HCT116 (cell line): Measurements from ENCODE around the gene BTBD16. TPM values are rescaled to one million over a fixed set of nuclear protein-coding genes. Genes with fewer than 3 reads are reported as not detected.

Source experiments
- ATAC-seq: fragments of 200-7000 bp; cut with Tn5 transposase; 2 replicates; pipeline ENCODE4 v1.9.1; 2020; ENCODE audit warnings: mild to moderate bottlenecking, moderate library complexity
- BruUV-seq: library from RNA; stranded (reverse); fragments of 400-500 nt; replicated peaks from 2 replicates; lab custom pipeline; 2021; lab: Mats Ljungman, UMichigan
- CTCF ChIA-PET: fragments of 300-600 bp; sonication (Branson Sonifier 250); formaldehyde crosslinking; loops from one replicate; lab custom pipeline; 2021; ENCODE audit warnings: antibody characterized with exemption; lab: Charles Lee
- POLR2A ChIA-PET: fragments of 300-600, 350-600 bp; sonication (Branson Sonifier 250); formaldehyde crosslinking; loops from one replicate; lab custom pipeline; 2021; ENCODE audit warnings: antibody characterized with exemption; lab: Charles Lee
- RAD21 ChIA-PET, 2 experiments: fragments of 300-600 bp; sonication (Branson Sonifier 250); formaldehyde crosslinking; loops; one replicate each; lab custom pipeline; 2023; ENCODE audit warnings: low total read pairs in 2 of 2; ENCODE audit not compliant: uncharacterized antibody in 2 of 2, unreplicated experiment in 2 of 2, low non-redundant PET in 1 of 2; lab: Charles Lee
- DNase-seq: peaks from one replicate; pipeline ENCODE4 v3.0.0-alpha.2; 2010; ENCODE audit warnings: low read depth, low spot score
- H2AFZ ChIP-seq: fragments of 200-600 bp; shearing (Covaris generic), sonication (generic); 2 replicates; pipeline ENCODE4 v1.6.1; 2017; ENCODE audit warnings: low read depth, mixed run types, mixed read lengths, antibody characterized with exemption, low read length; ENCODE audit not compliant: poor library complexity, severe bottlenecking
- H3K27ac ChIP-seq: 2 replicates; pipeline ENCODE4 v1.5.1; 2012; ENCODE audit warnings: low read depth, low read length
- H3K27me3 ChIP-seq: fragments of 200-600 bp; sonication (generic); 2 replicates; pipeline ENCODE4 v1.6.1; 2016; ENCODE audit warnings: mixed run types, low read length, mixed read lengths; ENCODE audit not compliant: insufficient read depth
- H3K36me3 ChIP-seq, 2 experiments: fragments of 200-500 bp in 1 of 2; fragments of 200-600 bp in 1 of 2; sonication (Bioruptor generic) in 1 of 2; sonication (generic) in 1 of 2; 2 replicates each; pipeline versions ENCODE4 v1.5.1 to v1.6.1; 2014 to 2016; ENCODE audit warnings: low read length in 2 of 2, inconsistent platforms in 1 of 2, mixed read lengths in 1 of 2, mixed run types in 1 of 2; ENCODE audit not compliant: insufficient read depth in 2 of 2, control insufficient read depth in 1 of 2
- H3K4me1 ChIP-seq, 2 experiments: fragments of 200-600 bp in 1 of 2; sonication (generic) in 1 of 2; 2 replicates each; pipeline versions ENCODE4 v1.5.1 to v1.6.1; 2012 to 2017; ENCODE audit warnings: low read length in 2 of 2, inconsistent platforms in 1 of 2, mild to moderate bottlenecking in 1 of 2, mixed read lengths in 1 of 2, mixed run types in 1 of 2, moderate library complexity in 1 of 2; ENCODE audit not compliant: insufficient read depth in 2 of 2, control insufficient read depth in 1 of 2
- H3K4me2 ChIP-seq: fragments of 200-600 bp; sonication (generic); 2 replicates; pipeline ENCODE4 v1.6.1; 2017; ENCODE audit warnings: mixed run types, low read length, mixed read lengths
- H3K4me3 ChIP-seq, 2 experiments: fragments of 200-600 bp in 1 of 2; sonication (generic) in 1 of 2; replicated peaks in 1 of 2; 2 replicates each; pipeline ENCODE4 v1.5.1; 2011 to 2016; ENCODE audit warnings: low read length in 2 of 2, control low read depth in 1 of 2, low read depth in 1 of 2, mild to moderate bottlenecking in 1 of 2, mixed read lengths in 1 of 2, mixed run types in 1 of 2
- H3K79me2 ChIP-seq: fragments of 200-600 bp; sonication (generic); 2 replicates; pipeline ENCODE4 v1.6.1; 2017; ENCODE audit warnings: mild to moderate bottlenecking, mixed run types, low read length, moderate library complexity, mixed read lengths; ENCODE audit not compliant: insufficient read depth
- H3K9ac ChIP-seq: fragments of 200-600 bp; sonication (generic); 2 replicates; pipeline ENCODE4 v1.6.1; 2016; ENCODE audit warnings: low read length, mixed read lengths
- H3K9me2 ChIP-seq: fragments of 200-600 bp; sonication (generic), shearing (Covaris generic); 2 replicates; pipeline ENCODE4 v1.6.1; 2017; ENCODE audit warnings: mixed run types, mild to moderate bottlenecking, moderate library complexity; ENCODE audit not compliant: insufficient read depth
- H3K9me3 ChIP-seq, 2 experiments: fragments of 200-500 bp in 1 of 2; fragments of 200-600 bp in 1 of 2; sonication (Bioruptor generic) in 1 of 2; sonication (generic) in 1 of 2; 2 replicates each; pipeline ENCODE4 v1.6.1; 2014 to 2017; ENCODE audit warnings: low read length in 2 of 2, mixed read lengths in 2 of 2, inconsistent platforms in 1 of 2, low read depth in 1 of 2, mild to moderate bottlenecking in 1 of 2, mixed run types in 1 of 2, moderate library complexity in 1 of 2; ENCODE audit not compliant: control insufficient read depth in 1 of 2, insufficient read depth in 1 of 2
- H4K20me1 ChIP-seq: fragments of 200-600 bp; sonication (generic), shearing (Covaris generic); 2 replicates; pipeline ENCODE4 v1.6.1; 2017; ENCODE audit warnings: mixed run types, mild to moderate bottlenecking, moderate library complexity; ENCODE audit not compliant: insufficient read depth
- ATF3 ChIP-seq: IDR thresholded peaks from 2 replicates; pipeline ENCODE4 v1.6.1; 2012
- CTCF ChIP-seq, 3 experiments: fragments of 200-600 bp in 1 of 3; sonication (generic) in 1 of 3; IDR thresholded peaks in 2 of 3; conservative IDR thresholded peaks in 1 of 3; 2 replicates each; pipeline ENCODE4 v1.5.1; 2012 to 2017; ENCODE audit warnings: low read depth in 2 of 3, low read length in 2 of 3, antibody characterized with exemption in 1 of 3, borderline replicate concordance in 1 of 3, control low read depth in 1 of 3, mild to moderate bottlenecking in 1 of 3, mixed read lengths in 1 of 3, mixed run types in 1 of 3, moderate library complexity in 1 of 3; ENCODE audit not compliant: insufficient read depth in 1 of 3
- EGR1 ChIP-seq: IDR thresholded peaks from 2 replicates; pipeline ENCODE4 v1.6.1; 2012; ENCODE audit warnings: low read depth
- ELF1 ChIP-seq: IDR thresholded peaks from 2 replicates; pipeline ENCODE4 v1.6.1; 2012; ENCODE audit warnings: low read depth, borderline replicate concordance
- EZH2 ChIP-seq: fragments of 200-600 bp; sonication (generic); IDR thresholded peaks from 2 replicates; pipeline ENCODE4 v1.6.1; 2017; ENCODE audit warnings: antibody characterized with exemption, mixed run types
- FOSL1 ChIP-seq: IDR thresholded peaks from 2 replicates; pipeline ENCODE4 v1.6.1; 2012; ENCODE audit warnings: low read depth
- JUND ChIP-seq: IDR thresholded peaks from 2 replicates; pipeline ENCODE4 v1.6.1; 2012
- SP1 ChIP-seq: IDR thresholded peaks from 2 replicates; pipeline ENCODE4 v1.6.1; 2012; ENCODE audit warnings: low read depth
- ZNF274 ChIP-seq: fragments of 200-500 bp; sonication (Bioruptor generic); IDR thresholded peaks from 2 replicates; pipeline ENCODE4 v1.6.1; 2014; ENCODE audit warnings: mild to moderate bottlenecking, low read depth, low read length, inconsistent platforms
- intact Hi-C: fragments of 100-400 bp; cut with micrococcal nuclease; formaldehyde crosslinking; loops from 2 replicates; pipeline ENCODE4 v1.10.0; 2022
- total RNA-seq: library from RNA; stranded (reverse); gene quantifications from one replicate; pipeline ENCODE4 v1.2.1, GENCODE V29; 2021; ENCODE audit not compliant: unreplicated experiment

Gene BTBD16
- total RNA-seq, 1 experiment from 2014 or later = 0.27 TPM

- H3K27ac ChIP-seq = no peak overlapping the region
- TF ChIP-seq ATF3 = no peak
- no peak for TF ChIP-seq EZH2
- no peak for TF ChIP-seq SP1
- no peak for TF ChIP-seq EGR1
- no peak for TF ChIP-seq JUND
- no peak for TF ChIP-seq ZNF274
- TF ChIP-seq FOSL1 = no peak
- no peak for TF ChIP-seq CTCF (IDR thresholded peaks at IDR 0.05 in 2 of 3, conservative IDR thresholded peaks at IDR 0.05 in 1 of 3; ENCODE audit: borderline replicate concordance in 1 of 3, insufficient read depth in 1 of 3, low read depth in 2 of 3, low read length in 2 of 3)
- no peak for TF ChIP-seq ELF1
- intact Hi-C loops = no loop called here
- BruUV-seq = no TSS peak
- no peak overlapping the region for H3K4me2 ChIP-seq
- no peaks in the 10 kb centered on the region for H3K9me2 ChIP-seq
- DNase-seq = no peak
- no peaks in the 10 kb centered on the region for H3K27me3 ChIP-seq
- ChIA-PET POLR2A (no interaction called here), CTCF (interaction anchor here (1.2 to 2.0 kb wide), 2 partner anchors 133 to 264 kb away, joined by 7 to 8 read pairs; no protein-coding TSS in a partner anchor), RAD21 (no interaction called here)
- H3K36me3 ChIP-seq = no peaks in the 10 kb centered on the region
- H2AFZ ChIP-seq = no peak overlapping the region
- no peak overlapping the region for H3K4me3 ChIP-seq
- ATAC-seq = no peak
- no peak overlapping the region for H3K9ac ChIP-seq
- H3K9me3 ChIP-seq = peaks cover 0 to 10% of the 10 kb centered on the region in 2 experiments; a peak in 1 of 4 replicates
- H3K4me1 ChIP-seq = peaks cover 5 to 19% of the 10 kb centered on the region in 2 experiments
- H4K20me1 ChIP-seq = no peaks in the 10 kb centered on the region
- H3K79me2 ChIP-seq = no peaks in the 10 kb centered on the region
Measured at GRCh38 chr10:122302315-122302714, 31.2 kb downstream of the BTBD16 start.
